ENCODE results near the gene CIT. TPM values are rescaled to one million over a fixed set of nuclear protein-coding genes. Genes with fewer than 3 reads are reported as not detected.

Gene CIT
- total RNA-seq, 2 experiments from 2014 or later: 1.3 to 1.9 TPM

DNA sequence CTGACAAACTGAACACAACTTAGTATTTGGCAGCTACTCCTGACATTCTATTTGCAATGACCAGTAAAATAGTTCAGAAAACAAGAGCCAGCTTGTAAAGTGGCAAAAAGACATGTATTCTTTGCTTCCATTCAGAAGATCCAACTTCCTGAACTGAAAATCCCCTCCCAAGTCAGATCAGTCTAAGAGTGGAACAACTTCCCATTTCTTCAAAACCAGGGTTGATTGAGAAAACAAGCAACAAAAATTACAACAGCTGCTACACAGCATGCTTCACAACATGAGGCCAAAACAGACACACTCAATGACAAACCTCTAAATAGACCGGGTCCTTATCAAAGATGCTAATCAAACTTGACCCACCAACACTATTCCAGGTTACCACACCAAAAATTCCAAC lies 40.3 kb downstream of the CIT start:
- intact Hi-C loops (cut with DNase I, micrococcal nuclease): no loop called here
- Histone ChIP-seq H3K9me3 (ENCODE audit: control insufficient read depth in 1 of 2, insufficient read depth in 1 of 2, low read length in 2 of 2) (no peaks in the 10 kb centered on the region), H3K27me3 (ENCODE audit: control insufficient read depth in 1 of 2, insufficient read depth in 2 of 2, low read length in 2 of 2) (no peaks in the 10 kb centered on the region), H3K27ac (ENCODE audit: low read depth in 1 of 2, low read length in 2 of 2) (no peak overlapping the region), H3K36me3 (ENCODE audit: insufficient read depth, low read length) (no peaks in the 10 kb centered on the region), H3K4me3 (ENCODE audit: low read length) (no peak overlapping the region), H3K4me1 (ENCODE audit: insufficient read depth, low read length) (no peaks in the 10 kb centered on the region)
- DNase-seq (no peak), ATAC-seq (ENCODE audit: poor library complexity) (no peak)
- no peaks in the 10 kb centered on the region for H3K27me3 Mint-ChIP-seq
- ChIA-PET CTCF (no interaction called here), POLR2A (no interaction called here)
- H3K4me3 Mint-ChIP-seq: no peak overlapping the region
- no peak overlapping the region for H3K27ac Mint-ChIP-seq
- H3K9me3 Mint-ChIP-seq: no peaks in the 10 kb centered on the region
- TF ChIP-seq, protein P1, sequence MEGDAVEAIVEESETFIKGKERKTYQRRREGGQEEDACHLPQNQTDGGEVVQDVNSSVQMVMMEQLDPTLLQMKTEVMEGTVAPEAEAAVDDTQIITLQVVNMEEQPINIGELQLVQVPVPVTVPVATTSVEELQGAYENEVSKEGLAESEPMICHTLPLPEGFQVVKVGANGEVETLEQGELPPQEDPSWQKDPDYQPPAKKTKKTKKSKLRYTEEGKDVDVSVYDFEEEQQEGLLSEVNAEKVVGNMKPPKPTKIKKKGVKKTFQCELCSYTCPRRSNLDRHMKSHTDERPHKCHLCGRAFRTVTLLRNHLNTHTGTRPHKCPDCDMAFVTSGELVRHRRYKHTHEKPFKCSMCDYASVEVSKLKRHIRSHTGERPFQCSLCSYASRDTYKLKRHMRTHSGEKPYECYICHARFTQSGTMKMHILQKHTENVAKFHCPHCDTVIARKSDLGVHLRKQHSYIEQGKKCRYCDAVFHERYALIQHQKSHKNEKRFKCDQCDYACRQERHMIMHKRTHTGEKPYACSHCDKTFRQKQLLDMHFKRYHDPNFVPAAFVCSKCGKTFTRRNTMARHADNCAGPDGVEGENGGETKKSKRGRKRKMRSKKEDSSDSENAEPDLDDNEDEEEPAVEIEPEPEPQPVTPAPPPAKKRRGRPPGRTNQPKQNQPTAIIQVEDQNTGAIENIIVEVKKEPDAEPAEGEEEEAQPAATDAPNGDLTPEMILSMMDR (IDR thresholded peaks at IDR 0.05): no peak
- no peaks in the 10 kb centered on the region for H3K4me1 Mint-ChIP-seq (ENCODE audit: low read depth)
- peaks cover 8% of the 10 kb centered on the region for H3K36me3 Mint-ChIP-seq (ENCODE audit: low read depth)

DNA sequence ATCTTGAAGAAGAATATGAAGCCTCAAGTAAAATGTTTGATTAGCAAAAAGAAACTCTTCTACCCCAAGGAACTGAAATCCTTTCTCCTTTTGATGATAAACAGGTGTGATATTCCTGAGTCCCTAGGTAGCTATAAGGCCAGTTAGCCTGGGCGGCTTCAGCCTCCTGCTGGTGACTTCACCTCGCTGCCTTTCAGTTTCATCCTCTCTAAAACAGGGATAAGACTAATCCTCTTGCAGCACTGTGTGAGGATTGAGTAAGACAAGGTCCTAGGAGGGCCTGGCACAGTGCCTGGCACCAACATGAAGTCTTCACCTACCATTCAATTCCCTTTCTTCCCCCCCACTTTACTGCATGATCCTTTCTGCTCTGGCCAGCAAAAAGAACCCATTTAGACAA lies 42.1 kb downstream of the CIT start:
- no peak overlapping the region for H3K27ac Mint-ChIP-seq
- intact Hi-C loops (cut with DNase I, micrococcal nuclease): no loop called here
- ATAC-seq (ENCODE audit: poor library complexity): no peak

DNA sequence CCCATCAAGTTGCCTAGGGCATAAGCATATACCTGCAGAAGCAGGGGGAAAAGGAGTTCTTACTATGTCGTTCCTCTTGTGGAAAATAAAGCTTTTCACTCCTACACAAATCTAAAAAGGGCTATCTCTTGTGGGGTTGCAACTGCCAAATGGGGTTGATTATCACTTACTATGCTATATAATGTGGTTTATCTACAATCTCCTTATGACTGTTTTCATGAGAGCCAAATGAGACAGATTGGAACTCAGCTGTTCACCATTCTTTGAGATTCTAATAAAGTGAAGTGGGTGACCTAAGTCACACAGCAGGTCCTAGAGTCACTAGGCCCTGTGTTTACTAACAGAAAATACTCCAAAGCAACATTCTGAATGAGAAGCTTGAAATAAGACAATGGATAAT lies 47.7 kb downstream of the CIT start:
- Mint-ChIP-seq H3K9me3 (no peaks in the 10 kb centered on the region), H3K4me1 (ENCODE audit: low read depth) (no peaks in the 10 kb centered on the region), H3K36me3 (ENCODE audit: low read depth) (no peaks in the 10 kb centered on the region), H3K4me3 (no peak overlapping the region), H3K27me3 (no peaks in the 10 kb centered on the region), H3K27ac (no peak overlapping the region)
- CTCF ChIA-PET: no interaction called here
- no peak overlapping the region for H3K27ac ChIP-seq (ENCODE audit: low read depth in 1 of 2, low read length in 2 of 2)
- POLR2A ChIA-PET: no interaction called here
- intact Hi-C loops (cut with DNase I, micrococcal nuclease): no loop called here
- no peaks in the 10 kb centered on the region for H3K27me3 ChIP-seq (ENCODE audit: control insufficient read depth in 1 of 2, insufficient read depth in 2 of 2, low read length in 2 of 2)
- TF ChIP-seq, protein P1 (IDR thresholded peaks at IDR 0.05): no peak
- ATAC-seq (ENCODE audit: poor library complexity) (no peak), DNase-seq (no peak)
- H3K4me1 ChIP-seq (ENCODE audit: insufficient read depth, low read length): no peaks in the 10 kb centered on the region
- no peaks in the 10 kb centered on the region for H3K36me3 ChIP-seq (ENCODE audit: insufficient read depth, low read length)
- peaks cover 0 to 4% of the 10 kb centered on the region in 2 experiments for H3K9me3 ChIP-seq (ENCODE audit: control insufficient read depth in 1 of 2, insufficient read depth in 1 of 2, low read length in 2 of 2)
- H3K4me3 ChIP-seq (ENCODE audit: low read length): no peak overlapping the region

More for the DNA sequence above, 42.1 kb downstream of the CIT start:
- Mint-ChIP-seq H3K36me3 (ENCODE audit: low read depth) (peaks cover 1% of the 10 kb centered on the region), H3K9me3 (no peaks in the 10 kb centered on the region), H3K4me3 (no peak overlapping the region), H3K4me1 (ENCODE audit: low read depth) (no peaks in the 10 kb centered on the region), H3K27me3 (no peaks in the 10 kb centered on the region)
- ChIA-PET POLR2A (no interaction called here), CTCF (no interaction called here)
- Histone ChIP-seq H3K4me3 (ENCODE audit: low read length) (no peak overlapping the region), H3K27ac (ENCODE audit: low read depth in 1 of 2, low read length in 2 of 2) (no peak overlapping the region), H3K4me1 (ENCODE audit: insufficient read depth, low read length) (no peaks in the 10 kb centered on the region), H3K27me3 (ENCODE audit: control insufficient read depth in 1 of 2, insufficient read depth in 2 of 2, low read length in 2 of 2) (no peaks in the 10 kb centered on the region), H3K36me3 (ENCODE audit: insufficient read depth, low read length) (no peaks in the 10 kb centered on the region), H3K9me3 (ENCODE audit: control insufficient read depth in 1 of 2, insufficient read depth in 1 of 2, low read length in 2 of 2) (no peaks in the 10 kb centered on the region)
- no peak for DNase-seq
- TF ChIP-seq, protein P1 (IDR thresholded peaks at IDR 0.05): no peak

All from CD4-positive, alpha-beta T cell (primary cell).